ENCODE data around the gene HRCT1.
A peak's percentile ranks its signal among the peaks of the same experiment; 100 is the strongest.
"Not testable (repeated sequence)": the region's sequence is repeated elsewhere in the genome, so short reads cannot be mapped to it uniquely, and the experiment has no call there.

HRCT1 gene

GRCh38 chr9:35897376-35898099 is 8.5 kb upstream of the HRCT1 start:
- not testable (repeated sequence) for DNase-seq

GRCh38 chr9:35898337-35898736 is 7.7 kb upstream of the HRCT1 start:
- no peak for DNase-seq

- DNase-seq, result no peak
Observed at GRCh38 chr9:35899021-35899420, 7.0 kb upstream of the HRCT1 start.

GRCh38 chr9:35903049-35903448 is 3.0 kb upstream of the HRCT1 start:
- DNase-seq, result peak; percentile 56

- no peak for DNase-seq
Observed at GRCh38 chr9:35904338-35904737, 1.7 kb upstream of the HRCT1 start.

GRCh38 chr9:35905051-35905781 is 786 bp upstream of the HRCT1 start:
- DNase-seq, result no peak

GRCh38 chr9:35906923-35907699 is 1.1 kb downstream of the HRCT1 start:
- DNase-seq, result no peak

- DNase-seq, result peak; percentile 47
Observed at GRCh38 chr9:35907711-35908503, 1.9 kb downstream of the HRCT1 start.

- DNase-seq, result no peak
Observed at GRCh38 chr9:35908504-35909125, 2.6 kb downstream of the HRCT1 start.

- no peak for DNase-seq
Observed at GRCh38 chr9:35909274-35909673, 3.3 kb downstream of the HRCT1 start, which contains the start of gene SPAAR. SPAAR (plus strand) TSS chr9:35909490; CDS start chr9:35910464, 974 bp downstream.

- no peak for DNase-seq
Observed at GRCh38 chr9:35909687-35910612, 3.9 kb downstream of the HRCT1 start.

GRCh38 chr9:35910613-35911359 is 4.8 kb downstream of the HRCT1 start:
- no peak for DNase-seq

- no peak for DNase-seq
Observed at GRCh38 chr9:35911690-35912089, 5.7 kb downstream of the HRCT1 start.

- no peak for DNase-seq
Observed at GRCh38 chr9:35912791-35913400, 6.9 kb downstream of the HRCT1 start.

GRCh38 chr9:35913429-35913828 is 7.4 kb downstream of the HRCT1 start:
- DNase-seq, result not testable (repeated sequence)

GRCh38 chr9:35914301-35914807 is 8.4 kb downstream of the HRCT1 start:
- DNase-seq, result no peak

GRCh38 chr9:35915681-35916294 is 9.8 kb downstream of the HRCT1 start:
- DNase-seq, result no peak

- DNase-seq, result no peak
Observed at GRCh38 chr9:35917261-35917660, 11.3 kb downstream of the HRCT1 start.

- DNase-seq, result no peak
Observed at GRCh38 chr9:35918780-35919179, 12.8 kb downstream of the HRCT1 start.

Data from inflammatory macrophage treated with lipopolysaccharide for 4 hours (primary cell).